GM19324 (cell line): ENCODE measurements around the gene PIK3AP1.

ENCODE experiments used
- ATAC-seq: cut with Tn5 transposase; IDR thresholded peaks from one replicate; pipeline ENCODE4 v1.9.1; 2021; ENCODE audit warnings: mild to moderate bottlenecking, moderate library complexity; ENCODE audit not compliant: unreplicated experiment, low FRiP score

The PIK3AP1 gene

GRCh38 chr10:96675846-96676245 lies 44.5 kb downstream of the PIK3AP1 start:
- ATAC-seq = no peak

GRCh38 chr10:96673318-96674099 lies 46.8 kb downstream of the PIK3AP1 start:
- ATAC-seq = peak; percentile 58

GRCh38 chr10:96672481-96673175 lies 47.7 kb downstream of the PIK3AP1 start:
- ATAC-seq = no peak

- ATAC-seq = no peak
Observed at GRCh38 chr10:96671211-96671890, 49.0 kb downstream of the PIK3AP1 start.

GRCh38 chr10:96670786-96671185 lies 49.5 kb downstream of the PIK3AP1 start:
- no peak for ATAC-seq

GRCh38 chr10:96667401-96667800 lies 52.9 kb downstream of the PIK3AP1 start:
- no peak for ATAC-seq

GRCh38 chr10:96666741-96667140 lies 53.6 kb downstream of the PIK3AP1 start:
- peak; percentile 78 for ATAC-seq

GRCh38 chr10:96665306-96665705 lies 55.0 kb downstream of the PIK3AP1 start:
- no peak for ATAC-seq

GRCh38 chr10:96664563-96664962 lies 55.8 kb downstream of the PIK3AP1 start:
- ATAC-seq = no peak

- ATAC-seq = no peak
Observed at GRCh38 chr10:96663797-96664196, 56.5 kb downstream of the PIK3AP1 start.

GRCh38 chr10:96661632-96662031 lies 58.7 kb downstream of the PIK3AP1 start:
- ATAC-seq = no peak

- no peak for ATAC-seq
Observed at GRCh38 chr10:96660297-96660696, 60.0 kb downstream of the PIK3AP1 start.

GRCh38 chr10:96658844-96659243 lies 61.5 kb downstream of the PIK3AP1 start:
- ATAC-seq = no peak

GRCh38 chr10:96657385-96657784 lies 62.9 kb downstream of the PIK3AP1 start:
- no peak for ATAC-seq

- no peak for ATAC-seq
Observed at GRCh38 chr10:96656839-96657238, 63.5 kb downstream of the PIK3AP1 start.

- no peak for ATAC-seq
Observed at GRCh38 chr10:96656198-96656577, 64.1 kb downstream of the PIK3AP1 start.

GRCh38 chr10:96655461-96656197 lies 64.7 kb downstream of the PIK3AP1 start:
- no peak for ATAC-seq

- peak; percentile 61 for ATAC-seq
Observed at GRCh38 chr10:96651998-96652431, 68.3 kb downstream of the PIK3AP1 start.

- ATAC-seq = no peak
Observed at GRCh38 chr10:96650958-96651357, 69.4 kb downstream of the PIK3AP1 start.

GRCh38 chr10:96648297-96648696 lies 72.0 kb downstream of the PIK3AP1 start:
- no peak for ATAC-seq

GRCh38 chr10:96647466-96647865 lies 72.8 kb downstream of the PIK3AP1 start:
- ATAC-seq = no peak
